Measurements from ENCODE around the gene TNNI3.

GRCh38 chr19:55176076-55176475, 18.5 kb upstream of the TNNI3 start:
- TF ChIP-seq EZH2phosphoT487 (IDR thresholded peaks at IDR 0.05; ENCODE audit: low read length) (no peak), CTCF (IDR thresholded peaks at IDR 0.05; ENCODE audit: low read length) (no peak)
